NCI-H1417 (cell line): ENCODE results near the gene COL3A1.

ENCODE experiments used
- DNase-seq, 3 experiments: peaks; one replicate each; lab custom pipeline; 2025; lab: John Stamatoyannopoulos, UW

Gene COL3A1

DNA sequence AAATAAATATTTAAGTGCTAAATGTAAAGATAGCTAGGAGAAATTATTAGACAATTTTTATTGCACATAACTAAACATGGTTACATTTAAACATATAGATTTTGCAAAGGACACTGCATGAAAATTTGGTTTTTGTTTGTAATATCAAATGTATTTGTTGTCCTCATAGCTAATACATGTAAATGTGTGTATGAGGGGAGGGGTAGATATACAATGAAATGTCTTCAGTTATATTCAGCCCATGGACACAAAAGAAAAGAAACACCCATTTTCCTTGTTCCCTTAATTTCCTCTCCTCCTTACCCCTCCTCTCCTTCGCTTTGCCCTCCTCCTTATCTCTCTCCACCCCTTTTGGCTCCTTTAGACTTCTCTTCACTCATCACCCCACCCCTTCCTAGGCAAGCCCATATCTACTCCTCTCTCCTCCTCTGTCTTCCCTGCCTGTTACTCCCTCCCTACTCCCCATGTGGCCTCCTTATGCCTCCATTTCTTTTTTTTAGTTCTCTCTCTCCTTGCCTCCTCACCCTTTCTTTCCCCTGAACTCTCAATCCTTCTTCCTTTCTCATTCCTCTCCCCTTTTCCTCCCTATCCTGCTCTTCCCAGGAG is 1.4 kb downstream of the COL3A1 start:
- no peak for DNase-seq

DNA sequence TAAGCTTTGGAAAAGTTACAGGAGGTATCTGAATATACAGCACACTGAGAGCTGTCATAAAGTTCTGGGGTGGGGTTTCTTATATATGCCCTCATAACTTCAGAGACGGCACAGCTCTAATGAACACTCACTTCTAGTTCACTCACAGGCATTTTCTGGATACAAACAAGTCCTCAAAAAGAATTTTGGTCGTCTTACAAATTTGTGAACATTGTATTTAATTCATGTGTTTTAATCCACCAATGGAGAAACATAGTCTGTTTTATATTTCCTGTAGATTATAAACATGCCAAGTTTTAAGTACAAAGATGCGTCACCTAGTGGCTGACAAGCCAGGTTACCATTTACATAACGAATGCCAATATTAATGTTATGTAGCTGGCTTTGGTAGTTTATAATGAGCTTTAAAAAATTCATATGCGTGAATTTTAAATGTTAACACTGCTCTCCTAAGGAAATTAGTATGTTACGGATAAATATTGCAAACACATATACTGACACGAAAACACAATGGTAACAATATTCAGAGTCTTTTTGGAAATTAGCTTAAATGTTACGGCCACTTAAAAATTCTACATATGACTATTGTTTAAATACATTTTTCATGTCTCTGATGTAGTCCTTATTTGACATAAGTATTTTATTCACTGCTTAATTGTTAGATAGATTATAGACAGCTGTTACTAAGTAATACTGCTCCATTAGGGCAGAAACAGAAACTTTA is 2.5 kb downstream of the COL3A1 start:
- DNase-seq: no peak

DNA sequence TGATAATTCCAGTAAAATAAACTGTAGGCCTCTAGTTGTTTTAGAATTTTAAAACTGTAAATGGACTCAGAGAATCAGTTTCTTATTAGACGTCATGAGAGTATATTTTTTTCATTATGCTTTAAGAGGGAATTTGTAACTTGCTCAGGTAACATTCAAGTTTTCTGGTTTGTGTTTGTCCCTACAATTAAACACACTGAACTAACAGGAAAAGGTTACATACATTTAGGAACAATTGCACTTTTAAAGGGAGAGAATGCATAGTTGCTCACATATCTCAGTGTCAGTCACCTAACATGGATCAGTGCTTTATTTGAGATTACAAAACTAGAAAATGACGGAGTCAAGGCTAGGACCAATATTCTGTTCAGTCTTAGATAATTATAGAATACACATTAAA is 3.1 kb downstream of the COL3A1 start:
- DNase-seq: no peak

DNA sequence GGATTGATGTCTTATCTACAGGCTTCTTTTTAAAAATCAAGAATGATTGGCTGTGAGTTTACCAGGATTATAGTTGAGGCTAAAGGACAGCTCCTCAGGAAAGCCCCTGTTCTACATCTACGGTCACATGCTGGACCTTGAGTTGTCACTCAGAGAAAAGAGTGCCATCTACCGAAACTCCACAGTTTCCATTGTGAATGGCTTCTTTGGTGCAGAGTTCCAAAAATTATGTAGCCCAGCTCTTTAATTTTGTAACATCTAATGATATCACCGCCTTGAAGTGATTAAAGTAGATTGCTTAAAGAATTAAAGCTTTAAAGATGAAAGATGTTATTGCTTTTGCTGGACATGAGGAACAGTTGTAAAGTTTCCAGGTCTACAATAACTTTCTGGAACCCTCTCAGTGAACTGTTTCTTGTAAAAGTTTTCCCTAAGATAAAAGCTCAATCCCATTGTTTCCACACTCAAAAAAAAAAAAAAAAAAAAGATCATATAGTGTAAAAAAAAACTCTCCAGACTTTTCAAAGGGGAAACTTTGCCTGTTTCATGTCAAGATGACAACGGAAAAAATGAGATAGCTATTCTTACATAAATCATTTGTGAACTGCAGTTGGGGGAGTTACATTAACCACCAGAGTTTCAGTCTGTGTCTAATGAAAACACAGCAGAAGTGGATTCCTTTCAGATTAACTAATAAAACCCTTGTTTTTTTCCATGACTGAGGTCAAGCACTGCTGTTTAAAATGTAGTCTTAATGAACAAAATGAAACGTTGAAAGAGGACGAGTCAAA is 4.3 kb downstream of the COL3A1 start:
- DNase-seq: no peak

DNA sequence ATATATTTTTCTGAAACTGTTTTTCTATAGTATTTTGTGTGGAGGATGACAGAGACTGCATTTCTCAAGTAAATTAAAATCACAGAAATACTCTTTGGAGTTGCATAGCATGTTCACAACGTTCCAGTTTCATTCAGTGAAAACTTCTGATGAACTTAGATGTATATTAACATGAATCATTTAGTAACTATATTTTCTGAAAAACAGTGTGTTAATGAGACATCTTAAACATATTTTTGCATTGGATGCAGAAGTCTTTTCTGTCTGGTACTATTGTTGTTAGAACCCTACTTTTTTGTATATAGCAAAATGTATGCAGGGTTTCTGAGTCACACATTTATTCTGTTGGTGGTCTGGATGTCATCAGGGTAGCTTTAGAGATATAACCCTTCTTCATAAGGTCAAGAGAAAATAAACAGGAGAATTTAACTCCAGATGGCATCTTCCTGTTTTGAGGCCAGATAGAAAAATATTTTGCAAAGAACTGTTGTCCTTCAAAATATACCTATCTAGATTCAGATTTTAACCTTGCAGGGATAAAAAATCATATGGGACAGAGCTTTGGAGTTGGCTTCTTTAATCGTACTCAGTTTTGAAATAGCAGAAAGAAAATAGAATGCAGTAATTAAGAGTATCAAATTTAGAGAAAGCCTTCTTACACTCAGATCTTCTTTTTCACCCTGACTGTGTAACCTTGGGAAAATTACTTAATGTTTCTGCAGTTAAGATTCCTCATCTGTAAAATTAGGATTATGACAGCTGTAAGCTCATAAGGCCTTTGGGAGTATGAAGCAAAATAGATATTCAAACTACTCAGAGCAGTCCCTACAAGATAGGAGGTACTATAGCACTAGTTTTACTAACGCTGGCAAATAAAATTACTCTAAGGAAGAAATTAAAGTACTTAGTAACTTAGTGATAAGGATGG is 5.3 kb downstream of the COL3A1 start:
- DNase-seq: no peak

DNA sequence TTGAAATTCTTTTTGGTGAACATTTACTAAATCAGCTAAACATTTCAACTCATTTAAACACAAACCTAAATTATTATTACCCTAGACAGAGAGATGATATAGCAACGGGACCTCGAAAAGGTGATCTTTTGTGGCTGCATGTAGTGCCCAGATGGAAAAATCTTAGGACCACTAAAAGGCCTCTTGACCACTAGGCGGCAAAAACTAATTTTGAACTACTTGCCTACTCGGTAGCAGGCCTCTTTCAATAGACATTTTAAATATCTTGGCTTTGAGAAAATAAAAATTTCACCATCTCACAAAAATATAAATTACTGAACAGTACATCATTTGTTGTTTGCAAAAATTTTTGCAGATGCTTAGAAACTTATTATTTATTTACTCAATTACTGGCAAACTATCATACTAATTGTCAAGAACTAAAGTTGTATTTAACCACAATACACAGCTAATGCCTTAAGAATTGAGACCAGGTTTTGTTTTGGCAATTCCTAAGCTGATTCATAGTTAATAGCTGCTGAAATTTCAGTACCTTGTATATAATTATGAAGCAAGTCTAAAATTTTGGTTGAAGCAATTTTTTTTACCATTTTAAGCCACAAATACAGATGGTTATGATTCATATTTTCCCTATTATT is 9.4 kb downstream of the COL3A1 start:
- DNase-seq: peak in 2 of 3 experiments; percentile 7 to 21

DNA sequence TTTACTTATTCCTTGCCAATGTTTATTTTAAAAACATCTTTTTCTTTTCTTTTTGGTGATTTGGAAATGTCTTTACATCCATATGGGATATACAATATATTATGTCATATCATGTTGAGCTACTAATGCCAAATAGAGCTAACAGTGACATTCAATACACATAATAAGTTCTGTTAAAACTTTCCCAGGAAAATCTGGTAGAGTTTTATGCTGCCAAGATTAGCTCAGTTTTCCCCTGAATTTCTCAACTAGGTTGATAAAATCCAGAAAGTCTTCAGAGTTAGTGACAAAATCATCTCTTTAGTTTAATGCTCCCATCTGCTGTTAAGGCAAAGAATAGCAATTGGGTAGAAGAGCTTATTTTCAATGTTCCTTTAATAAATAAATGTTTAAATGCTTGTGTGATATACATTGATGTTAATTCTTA is 9.9 kb downstream of the COL3A1 start:
- peak in 1 of 3 experiments; percentile 4 for DNase-seq

DNA sequence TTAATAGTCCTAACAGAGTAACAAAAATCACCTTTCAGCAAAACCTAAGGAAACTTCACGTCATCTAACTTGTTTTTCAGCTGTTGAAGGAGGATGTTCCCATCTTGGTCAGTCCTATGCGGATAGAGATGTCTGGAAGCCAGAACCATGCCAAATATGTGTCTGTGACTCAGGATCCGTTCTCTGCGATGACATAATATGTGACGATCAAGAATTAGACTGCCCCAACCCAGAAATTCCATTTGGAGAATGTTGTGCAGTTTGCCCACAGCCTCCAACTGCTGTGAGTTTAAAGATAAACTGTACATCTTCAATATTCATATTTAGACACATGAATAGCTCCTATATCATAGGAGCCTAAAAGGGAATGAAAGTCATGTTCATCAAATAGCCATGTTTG is 10.5 kb downstream of the COL3A1 start:
- DNase-seq: no peak

DNA sequence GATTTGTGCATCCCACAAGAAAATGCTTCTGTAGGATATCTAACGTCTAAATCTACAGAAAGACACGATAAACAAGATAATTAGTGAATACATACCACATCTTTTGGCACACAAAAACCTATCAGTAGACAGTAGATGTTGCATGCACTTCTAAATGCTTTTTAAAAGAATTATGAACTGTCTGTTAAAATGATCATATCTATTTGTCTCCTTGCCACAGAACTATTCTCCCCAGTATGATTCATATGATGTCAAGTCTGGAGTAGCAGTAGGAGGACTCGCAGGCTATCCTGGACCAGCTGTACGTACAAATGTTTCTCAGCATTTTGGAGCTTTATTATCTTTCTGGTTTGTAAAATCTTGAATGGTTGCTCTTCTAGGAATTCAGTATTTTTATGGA is 12.7 kb downstream of the COL3A1 start:
- DNase-seq: no peak

DNA sequence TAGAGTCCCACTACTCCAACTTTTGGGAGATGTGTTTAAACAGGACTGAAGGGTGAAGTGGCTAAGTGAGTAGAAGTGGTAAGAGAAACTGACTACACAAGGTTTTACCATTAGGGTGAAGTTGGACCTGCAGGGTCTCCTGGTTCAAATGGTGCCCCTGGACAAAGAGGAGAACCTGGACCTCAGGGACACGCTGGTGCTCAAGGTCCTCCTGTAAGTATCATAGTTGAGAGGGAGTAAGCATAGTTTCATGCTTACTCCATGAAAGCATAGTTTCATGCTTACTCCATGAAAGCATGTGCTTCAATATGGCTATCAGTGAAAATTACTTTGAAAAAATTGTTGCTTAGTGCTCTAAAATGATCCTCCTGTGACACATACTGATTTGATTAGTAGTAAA is 19.1 kb downstream of the COL3A1 start:
- DNase-seq: no peak

DNA sequence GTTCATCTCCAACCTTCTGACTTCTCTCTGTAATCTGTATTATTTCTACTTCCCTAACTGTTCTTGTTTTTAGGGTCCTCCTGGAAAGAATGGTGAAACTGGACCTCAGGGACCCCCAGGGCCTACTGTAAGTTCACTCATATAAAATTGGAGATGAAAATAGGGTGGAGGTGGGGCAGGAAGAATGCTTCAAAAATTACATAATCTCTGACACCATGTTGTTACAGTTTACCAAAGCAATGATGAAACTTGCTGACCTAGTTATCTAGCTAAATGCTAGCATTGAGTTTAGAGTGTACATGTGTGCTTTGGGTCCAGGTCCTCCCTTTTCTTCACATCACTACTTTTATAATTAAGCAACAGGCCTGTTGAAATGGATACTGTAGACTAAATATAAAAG is 23.1 kb downstream of the COL3A1 start:
- DNase-seq: no peak

DNA sequence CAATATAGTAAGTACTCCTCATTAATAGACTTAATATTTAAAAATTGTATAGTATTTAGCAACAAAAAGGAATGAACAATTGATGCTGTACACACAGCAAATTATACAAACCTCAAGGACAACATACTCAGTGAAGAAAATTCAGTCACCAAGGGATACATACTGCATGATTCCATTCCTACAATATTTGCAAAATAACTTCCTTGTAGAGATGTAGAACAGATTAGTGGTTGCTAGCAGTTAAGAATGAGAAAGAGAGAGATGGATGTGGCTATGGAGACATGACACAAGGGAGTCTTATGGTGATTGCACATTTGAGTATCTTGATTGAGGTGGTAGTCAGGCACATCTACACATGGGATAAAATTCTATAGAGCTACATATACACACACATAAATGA is 26.0 kb downstream of the COL3A1 start:
- DNase-seq: no peak

DNA sequence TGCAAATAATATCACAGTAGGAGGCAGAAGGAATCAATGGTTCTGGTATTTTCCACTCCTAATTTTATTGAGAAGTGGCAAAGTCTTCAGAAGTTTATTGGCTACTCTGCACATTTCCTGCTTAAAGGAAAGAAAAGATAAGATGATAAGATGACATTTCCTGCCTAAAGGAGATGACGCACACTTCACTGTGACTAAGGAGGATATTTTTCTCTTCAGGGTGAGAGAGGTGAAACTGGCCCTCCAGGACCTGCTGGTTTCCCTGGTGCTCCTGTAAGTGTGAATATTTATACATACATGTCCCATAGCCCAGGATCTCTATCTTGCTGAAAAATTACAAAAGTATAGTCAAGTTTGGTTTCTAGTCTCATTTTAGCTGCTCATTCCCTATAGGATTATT is 27.9 kb downstream of the COL3A1 start:
- DNase-seq: no peak

DNA sequence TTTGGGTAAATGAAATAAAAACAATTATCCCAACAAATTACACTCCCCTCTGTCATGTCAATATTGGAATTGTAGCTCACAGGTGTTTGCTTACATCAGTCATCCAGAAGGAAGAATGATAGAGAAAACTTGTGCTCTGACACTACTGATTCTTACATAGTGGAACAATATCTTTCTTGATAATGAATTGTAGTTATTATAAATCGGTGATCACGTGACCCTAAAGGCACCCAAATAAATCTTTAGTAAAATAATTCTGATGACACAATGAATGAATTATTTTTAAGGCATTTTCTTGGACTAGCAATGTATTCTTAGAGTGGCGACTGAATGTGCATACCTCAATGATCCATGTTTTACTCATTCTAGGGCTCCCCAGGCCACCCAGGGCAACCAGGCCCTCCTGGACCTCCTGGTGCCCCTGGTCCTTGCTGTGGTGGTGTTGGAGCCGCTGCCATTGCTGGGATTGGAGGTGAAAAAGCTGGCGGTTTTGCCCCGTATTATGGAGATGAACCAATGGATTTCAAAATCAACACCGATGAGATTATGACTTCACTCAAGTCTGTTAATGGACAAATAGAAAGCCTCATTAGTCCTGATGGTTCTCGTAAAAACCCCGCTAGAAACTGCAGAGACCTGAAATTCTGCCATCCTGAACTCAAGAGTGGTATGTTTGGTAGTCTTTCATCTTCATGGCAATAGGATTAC is 34.5 kb downstream of the COL3A1 start:
- peak in 1 of 3 experiments; percentile 34 for DNase-seq

DNA sequence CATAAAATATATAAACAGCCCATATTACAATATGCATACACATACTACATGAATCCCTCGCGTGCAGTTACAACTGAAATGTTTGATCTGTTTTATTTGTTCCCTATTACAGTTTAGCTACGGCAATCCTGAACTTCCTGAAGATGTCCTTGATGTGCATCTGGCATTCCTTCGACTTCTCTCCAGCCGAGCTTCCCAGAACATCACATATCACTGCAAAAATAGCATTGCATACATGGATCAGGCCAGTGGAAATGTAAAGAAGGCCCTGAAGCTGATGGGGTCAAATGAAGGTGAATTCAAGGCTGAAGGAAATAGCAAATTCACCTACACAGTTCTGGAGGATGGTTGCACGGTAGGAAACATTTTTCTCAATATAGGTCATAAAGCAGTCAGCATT is 36.4 kb downstream of the COL3A1 start:
- no peak for DNase-seq

DNA sequence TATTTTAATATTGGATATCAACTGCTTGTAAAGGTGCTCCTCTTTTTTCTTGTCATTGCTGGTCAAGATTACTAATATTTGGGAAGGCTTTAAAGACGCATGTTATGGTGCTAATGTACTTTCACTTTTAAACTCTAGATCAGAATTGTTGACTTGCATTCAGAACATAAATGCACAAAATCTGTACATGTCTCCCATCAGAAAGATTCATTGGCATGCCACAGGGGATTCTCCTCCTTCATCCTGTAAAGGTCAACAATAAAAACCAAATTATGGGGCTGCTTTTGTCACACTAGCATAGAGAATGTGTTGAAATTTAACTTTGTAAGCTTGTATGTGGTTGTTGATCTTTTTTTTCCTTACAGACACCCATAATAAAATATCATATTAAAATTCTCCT is 38.2 kb downstream of the COL3A1 start:
- DNase-seq: no peak

DNA sequence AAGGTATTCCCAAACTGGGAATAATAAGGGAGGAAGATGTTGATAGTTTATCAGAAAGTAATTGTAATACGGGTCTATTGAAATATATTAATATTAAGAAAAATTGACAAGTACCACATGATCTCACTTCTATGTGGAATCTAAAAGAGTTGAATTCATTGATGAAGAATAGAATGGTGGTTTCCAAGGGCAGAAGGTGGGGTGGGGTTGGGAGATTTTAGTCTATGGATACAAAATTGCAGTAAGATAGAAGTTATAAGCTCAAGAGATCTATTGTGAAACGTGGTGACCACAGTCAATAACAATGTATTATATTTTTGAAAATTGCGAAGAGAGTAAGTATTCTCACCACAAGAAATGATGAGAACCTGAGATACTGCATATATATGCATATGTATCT is 38.9 kb downstream of the COL3A1 start:
- no peak for DNase-seq

DNA sequence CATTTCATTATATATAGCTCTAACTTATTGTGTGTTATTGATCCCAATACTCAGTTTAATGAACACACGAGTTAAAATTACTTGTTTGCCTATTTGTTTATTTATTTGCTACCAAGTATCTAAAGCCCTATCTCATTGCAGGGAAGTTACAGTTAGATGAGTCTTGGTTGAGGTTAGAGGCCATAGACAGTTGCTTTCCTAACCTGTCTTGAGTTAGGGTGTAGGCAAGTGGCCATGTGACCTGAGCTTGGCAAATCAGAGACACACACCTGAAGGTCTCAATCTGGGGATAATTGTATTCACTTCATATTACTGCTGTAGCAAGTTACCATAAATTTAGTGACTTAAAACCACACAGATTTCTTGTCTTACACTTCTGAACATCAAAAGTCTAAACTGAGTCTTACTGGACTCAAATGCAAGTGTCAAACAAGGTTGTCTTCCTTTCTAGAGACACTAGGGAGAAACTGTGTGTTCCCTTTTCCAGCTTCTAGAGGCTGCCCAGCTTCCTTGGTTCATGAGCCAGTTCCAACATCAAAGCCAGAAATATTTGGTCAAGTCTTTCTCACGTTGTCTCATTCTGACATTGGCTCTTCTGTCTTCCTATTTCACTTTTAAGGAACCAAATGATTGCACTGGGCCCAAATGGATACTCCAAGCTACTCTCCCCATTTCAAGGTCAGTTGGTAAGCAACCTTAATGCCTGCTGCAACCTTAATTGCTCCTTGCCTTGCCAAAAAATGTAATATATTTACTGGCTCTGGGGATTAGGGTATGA is 39.7 kb downstream of the COL3A1 start:
- DNase-seq: no peak

DNA sequence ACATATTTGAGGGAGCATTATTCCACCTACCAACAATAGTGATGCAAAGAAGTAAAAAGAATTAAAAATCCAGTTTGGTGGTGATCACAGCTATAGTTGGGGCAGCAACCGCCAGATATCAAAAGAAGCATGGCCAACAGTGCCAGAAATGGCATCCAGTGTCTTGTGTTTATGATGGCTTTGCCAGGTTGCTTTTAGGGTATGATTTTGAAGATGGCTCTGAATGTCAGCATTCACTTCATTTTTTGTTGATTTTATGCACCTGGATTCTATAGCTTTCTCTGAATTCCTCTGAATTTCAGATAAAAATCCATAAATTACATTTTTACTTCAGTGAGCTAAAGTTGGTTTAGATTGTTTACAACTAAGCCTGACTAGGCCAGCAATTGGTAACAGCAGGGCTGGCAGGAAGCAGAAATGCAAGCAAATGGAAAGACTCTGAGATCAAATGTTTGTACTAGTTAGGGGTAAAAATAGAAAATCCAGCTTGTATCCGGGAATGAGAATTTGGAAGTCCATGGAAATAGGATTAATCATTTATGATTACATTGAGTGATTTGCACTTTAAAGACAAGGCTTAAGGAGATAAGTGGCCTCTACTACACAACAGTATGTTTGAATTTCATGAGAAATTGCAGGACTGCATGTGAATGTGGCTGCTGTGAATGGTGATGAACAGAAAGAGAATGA is 40.4 kb downstream of the COL3A1 start:
- DNase-seq: no peak

DNA sequence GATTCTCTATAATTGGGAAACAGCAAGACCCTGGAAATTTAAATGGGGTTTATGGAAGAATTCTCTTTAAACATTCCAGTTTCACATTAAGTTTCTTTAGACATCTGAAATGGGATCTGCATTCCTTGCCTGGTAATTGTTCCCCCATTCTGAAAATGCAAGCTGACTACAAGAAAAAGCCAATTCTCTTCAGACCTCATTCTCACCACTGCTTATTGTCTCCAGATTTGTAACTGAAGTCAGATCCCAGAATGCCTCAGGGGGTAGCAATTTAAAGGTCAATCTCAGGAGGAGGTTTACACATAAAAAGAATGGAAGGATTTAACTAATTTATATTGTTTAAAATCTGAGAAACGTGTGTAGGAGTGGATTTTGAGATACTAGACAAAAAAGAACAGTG is 41.2 kb downstream of the COL3A1 start:
- no peak for DNase-seq
